ENCODE results near the gene UBL3.

GRCh38 chr13:29845440-29846056, 4.9 kb downstream of the UBL3 start:
- TF ChIP-seq CTCF (conservative IDR thresholded peaks at IDR 0.05; ENCODE audit: low read depth, low read length) (peak; percentile 55), EZH2 (IDR thresholded peaks at IDR 0.05; ENCODE audit: borderline replicate concordance, low read depth, low read length, poor library complexity, severe bottlenecking) (no peak)

Data from A673 (cell line).